ENCODE results near the gene VTCN1. TPM values are rescaled to one million over a fixed set of nuclear protein-coding genes. Genes with fewer than 3 reads are reported as not detected.

VTCN1 gene
- total RNA-seq, 1 experiment from 2014 or later = 0.52 TPM

DNA sequence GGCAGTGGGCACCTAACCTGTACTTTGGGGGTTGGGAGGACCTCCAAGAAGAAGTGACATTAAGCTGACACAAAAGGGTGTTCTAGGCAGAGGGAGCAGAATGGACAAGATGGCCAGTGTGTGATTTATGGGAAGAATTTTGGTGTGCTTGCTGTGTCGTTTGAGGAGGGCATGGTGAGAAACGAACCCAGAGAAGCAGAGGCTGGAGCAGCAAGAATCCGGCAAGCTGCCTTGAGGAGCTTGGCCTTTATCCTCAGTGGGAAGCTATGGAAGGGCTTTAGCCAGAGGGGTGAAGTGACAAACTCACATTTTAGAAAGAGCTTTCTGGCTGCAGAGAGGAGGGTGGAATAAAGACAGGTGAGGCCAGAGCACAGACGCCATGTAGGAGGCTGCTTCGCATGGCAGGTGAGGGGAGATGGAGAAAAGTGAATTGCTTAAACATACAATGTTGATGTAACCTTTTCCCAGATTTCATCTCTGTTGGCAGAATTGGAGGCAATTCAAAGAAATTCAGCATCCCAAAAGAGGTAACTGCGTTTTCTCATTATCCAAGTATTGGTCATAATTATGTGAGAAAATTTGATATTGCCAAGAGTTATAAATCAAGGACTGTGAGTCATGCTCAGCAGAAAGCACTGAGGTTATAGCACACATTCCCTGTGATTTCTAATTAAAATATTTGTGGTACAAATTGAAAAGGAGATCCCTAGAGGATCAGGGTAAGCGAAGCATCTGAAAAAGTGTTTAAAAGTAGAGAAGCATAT lies 115.7 kb downstream of the VTCN1 start:
- Mint-ChIP-seq H3K4me1 (ENCODE audit: low read depth, unreplicated experiment) (no peaks in the 10 kb centered on the region), H3K36me3 (ENCODE audit: insufficient read depth, unreplicated experiment) (peaks cover 38% of the 10 kb centered on the region), H3K4me3 (ENCODE audit: unreplicated experiment) (no peak overlapping the region), H3K27ac (ENCODE audit: unreplicated experiment) (no peak overlapping the region), H3K9me3 (ENCODE audit: unreplicated experiment) (no peaks in the 10 kb centered on the region), H3K27me3 (ENCODE audit: insufficient read depth, unreplicated experiment) (no peaks in the 10 kb centered on the region)
- H3K9me3 ChIP-seq = no peaks in the 10 kb centered on the region
- TF ChIP-seq, protein P1, sequence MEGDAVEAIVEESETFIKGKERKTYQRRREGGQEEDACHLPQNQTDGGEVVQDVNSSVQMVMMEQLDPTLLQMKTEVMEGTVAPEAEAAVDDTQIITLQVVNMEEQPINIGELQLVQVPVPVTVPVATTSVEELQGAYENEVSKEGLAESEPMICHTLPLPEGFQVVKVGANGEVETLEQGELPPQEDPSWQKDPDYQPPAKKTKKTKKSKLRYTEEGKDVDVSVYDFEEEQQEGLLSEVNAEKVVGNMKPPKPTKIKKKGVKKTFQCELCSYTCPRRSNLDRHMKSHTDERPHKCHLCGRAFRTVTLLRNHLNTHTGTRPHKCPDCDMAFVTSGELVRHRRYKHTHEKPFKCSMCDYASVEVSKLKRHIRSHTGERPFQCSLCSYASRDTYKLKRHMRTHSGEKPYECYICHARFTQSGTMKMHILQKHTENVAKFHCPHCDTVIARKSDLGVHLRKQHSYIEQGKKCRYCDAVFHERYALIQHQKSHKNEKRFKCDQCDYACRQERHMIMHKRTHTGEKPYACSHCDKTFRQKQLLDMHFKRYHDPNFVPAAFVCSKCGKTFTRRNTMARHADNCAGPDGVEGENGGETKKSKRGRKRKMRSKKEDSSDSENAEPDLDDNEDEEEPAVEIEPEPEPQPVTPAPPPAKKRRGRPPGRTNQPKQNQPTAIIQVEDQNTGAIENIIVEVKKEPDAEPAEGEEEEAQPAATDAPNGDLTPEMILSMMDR (IDR thresholded peaks at IDR 0.05; ENCODE audit: insufficient read depth in 1 of 2, low read depth in 1 of 2, low read length in 1 of 2, severe bottlenecking in 1 of 2, unreplicated experiment in 1 of 2) = no peak
- no peaks in the 10 kb centered on the region for H3K27me3 ChIP-seq (replicated peaks; ENCODE audit: control insufficient read depth, insufficient read depth, low read length)
- no TSS peak for BruUV-seq (replicated peaks)
- DNase-seq = no peak
- intact Hi-C loops (cut with micrococcal nuclease; ENCODE audit: unreplicated experiment) = no loop called here
- H3K36me3 ChIP-seq (ENCODE audit: control insufficient read depth, insufficient read depth, low read length) = no peaks in the 10 kb centered on the region; the same call in none of the 2 replicates
- H3K4me1 ChIP-seq = no peaks in the 10 kb centered on the region
- H3K4me3 ChIP-seq (ENCODE audit: low read depth, low read length) = no peak overlapping the region
- ChIA-PET POLR2A (no interaction called here), CTCF (no interaction called here)

DNA sequence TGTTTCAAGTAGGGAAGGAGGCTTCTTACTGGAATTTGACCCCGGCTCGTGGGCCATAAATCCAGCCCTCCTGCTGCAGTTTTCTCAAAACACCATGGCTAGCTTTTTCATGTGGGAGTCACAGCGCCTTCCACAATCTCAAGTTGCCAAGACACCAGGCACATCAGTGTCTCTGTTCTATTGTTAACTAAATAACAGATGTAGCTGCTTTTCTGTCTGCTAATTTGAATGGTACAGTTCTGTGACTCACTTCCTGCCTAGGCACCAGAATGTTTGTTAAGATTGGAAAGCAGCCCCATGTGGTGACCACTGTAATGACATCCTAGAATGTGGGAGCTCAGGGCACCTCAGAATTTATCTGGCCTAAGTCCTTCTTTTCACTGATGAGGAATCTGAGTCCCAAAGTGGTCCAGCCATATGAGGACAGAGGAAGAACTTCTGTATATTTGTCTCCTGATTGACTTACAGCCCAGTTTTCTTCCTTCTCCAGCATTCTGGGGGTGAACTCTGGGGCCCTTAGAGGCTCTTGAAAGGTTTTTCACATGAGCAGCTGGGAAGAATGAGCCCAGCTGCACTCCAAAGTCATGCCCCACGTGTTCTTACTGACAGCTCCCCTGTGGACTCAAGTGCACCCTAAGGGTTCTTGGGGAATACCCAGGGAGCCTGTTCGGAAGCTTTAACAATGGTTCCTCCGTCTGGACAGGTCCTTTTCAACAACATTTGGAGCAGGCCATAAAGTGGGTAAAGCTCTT lies 116.7 kb downstream of the VTCN1 start:
- no peaks in the 10 kb centered on the region for H3K9me3 ChIP-seq
- intact Hi-C loops (cut with micrococcal nuclease; ENCODE audit: unreplicated experiment) = no loop called here
- H3K4me3 Mint-ChIP-seq (ENCODE audit: unreplicated experiment) = no peak overlapping the region
- H3K4me3 ChIP-seq (ENCODE audit: low read depth, low read length) = no peak overlapping the region
- peaks cover 34% of the 10 kb centered on the region for H3K36me3 Mint-ChIP-seq (ENCODE audit: insufficient read depth, unreplicated experiment)
- no peaks in the 10 kb centered on the region; the same call in none of the 2 replicates for H3K36me3 ChIP-seq (ENCODE audit: control insufficient read depth, insufficient read depth, low read length)
- no peaks in the 10 kb centered on the region for H3K27me3 Mint-ChIP-seq (ENCODE audit: insufficient read depth, unreplicated experiment)
- no peak for DNase-seq
- H3K9me3 Mint-ChIP-seq (ENCODE audit: unreplicated experiment) = no peaks in the 10 kb centered on the region
- H3K4me1 ChIP-seq = no peaks in the 10 kb centered on the region
- no peaks in the 10 kb centered on the region for H3K4me1 Mint-ChIP-seq (ENCODE audit: low read depth, unreplicated experiment)
- BruUV-seq (replicated peaks) = no TSS peak
- H3K27ac Mint-ChIP-seq (ENCODE audit: unreplicated experiment) = no peak overlapping the region
- POLR2A ChIA-PET = no interaction called here
- no peaks in the 10 kb centered on the region for H3K27me3 ChIP-seq (replicated peaks; ENCODE audit: control insufficient read depth, insufficient read depth, low read length)
- CTCF ChIA-PET = interaction anchor here (2.4 kb wide), 1 partner anchor 191 kb away, joined by 5 read pairs; no protein-coding TSS in a partner anchor
- TF ChIP-seq, protein P1 (IDR thresholded peaks at IDR 0.05; ENCODE audit: insufficient read depth in 1 of 2, low read depth in 1 of 2, low read length in 1 of 2, severe bottlenecking in 1 of 2, unreplicated experiment in 1 of 2) = peak in 1 of 2 experiments; percentile 4

Small RNA genes within 50 kb of the gene (microRNA-seq; reads per million reads assigned to microRNA genes)
- 30.8 reads per million, percentile 61 among the genes with 10 or more reads in this experiment for gene MIR942

Other genes starting within 250 kb of the VTCN1 start
- gene CD101, start 209.2 kb downstream of the VTCN1 start, total RNA-seq (2022) = 0.16 and 0.86 TPM in 2 replicates
- 31.9 and 33.4 TPM in 2 replicates for gene TTF2, start 150.6 kb downstream of the VTCN1 start, total RNA-seq (2022)
- 4.0 and 5.1 TPM in 2 replicates for gene TRIM45, start 89.2 kb downstream of the VTCN1 start, total RNA-seq (2022)
- 19.2 and 21.0 TPM in 2 replicates for gene MAN1A2, start 156.5 kb upstream of the VTCN1 start, total RNA-seq (2022)